GM23248 (cell line): ENCODE data around the gene CMIP.

Experiments used
- EZH2 ChIP-seq: fragments of 200-600 bp; sonication (generic); IDR thresholded peaks from 2 replicates; pipeline ENCODE4 v1.6.1; 2018; ENCODE audit warnings: antibody characterized with exemption, mild to moderate bottlenecking; ENCODE audit not compliant: insufficient read depth, poor library complexity, severe bottlenecking
- EZH2phosphoT487 ChIP-seq: fragments of 200-600 bp; sonication (generic); IDR thresholded peaks from 2 replicates; pipeline ENCODE4 v1.6.1; 2018; ENCODE audit warnings: antibody characterized with exemption, moderate library complexity, mild to moderate bottlenecking, low read depth; ENCODE audit not compliant: insufficient read depth

DNA sequence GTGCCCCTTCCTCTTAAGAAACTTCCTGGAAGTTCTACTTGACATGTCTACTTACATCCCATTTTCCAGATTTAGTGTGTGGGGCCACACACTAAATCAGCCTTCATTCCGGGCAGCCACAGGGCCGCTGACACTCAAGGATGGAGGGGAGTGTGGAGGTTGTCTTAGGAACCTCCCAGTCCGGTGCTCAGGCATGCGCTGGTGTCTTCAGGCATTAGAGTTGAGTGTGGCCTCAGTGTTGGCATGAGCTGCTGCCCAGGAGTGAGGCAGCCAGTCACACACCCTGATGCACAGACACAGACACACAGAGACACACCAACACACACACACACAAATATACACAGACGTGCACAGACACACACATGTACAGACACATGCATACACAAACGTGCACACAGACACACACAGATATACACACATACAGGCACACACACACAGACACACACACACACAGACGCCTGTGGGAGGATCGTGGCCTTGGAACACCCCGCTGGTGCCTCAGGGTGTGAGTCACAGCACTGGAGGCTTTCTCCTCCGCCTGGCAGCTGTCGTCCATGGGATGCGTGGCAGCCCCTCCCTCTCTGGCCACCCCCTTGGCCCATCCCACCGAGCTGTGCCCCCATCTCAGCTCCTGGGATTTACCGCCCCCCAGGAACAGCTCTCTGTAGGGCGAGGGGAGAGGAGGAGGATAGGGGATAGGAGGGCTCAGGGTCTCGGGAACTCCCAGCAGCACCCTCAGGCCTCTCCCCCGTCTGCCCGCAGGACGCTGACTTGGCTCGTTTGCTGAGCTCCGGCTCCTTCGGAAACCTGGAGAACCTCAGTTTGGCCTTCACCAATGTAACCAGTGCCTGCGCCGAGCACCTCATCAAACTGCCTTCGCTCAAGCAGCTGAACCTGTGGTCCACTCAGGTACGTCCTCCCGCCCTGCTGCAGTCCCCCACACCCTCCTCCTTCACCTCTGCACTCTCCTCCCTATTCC is 258.9 kb downstream of the CMIP start:
- TF ChIP-seq EZH2phosphoT487, result no peak
- TF ChIP-seq EZH2, result no peak
